A673 (cell line): Measurements from ENCODE around the gene NLGN1. TPM values are rescaled to one million over a fixed set of nuclear protein-coding genes. Genes with fewer than 3 reads are reported as not detected.
"Not testable (repeated sequence)": the region's sequence is repeated elsewhere in the genome, so short reads cannot be mapped to it uniquely, and the experiment has no call there.

Source experiments
- BruUV-seq: library from RNA; stranded (reverse); fragments of 400-500 nt; replicated peaks from 2 replicates; lab custom pipeline; 2021; lab: Mats Ljungman, UMichigan
- CTCF ChIA-PET: fragments of 300-600 bp; sonication (Branson Sonifier 250); formaldehyde crosslinking; loops from one replicate; lab custom pipeline; 2022; ENCODE audit warnings: antibody characterized with exemption; lab: Charles Lee
- POLR2A ChIA-PET: fragments of 300-600 bp; sonication (Branson Sonifier 250); formaldehyde crosslinking; loops from one replicate; lab custom pipeline; 2022; ENCODE audit warnings: antibody characterized with exemption; ENCODE audit not compliant: low non-redundant PET; lab: Charles Lee
- DNase-seq: peaks from one replicate; pipeline ENCODE4 v3.0.0-alpha.2; 2015; ENCODE audit warnings: low spot score
- H3K27ac ChIP-seq: fragments of 200-600 bp; sonication (generic); 2 replicates; pipeline ENCODE4 v1.5.1; 2016; ENCODE audit warnings: mixed run types, low read depth, mild to moderate bottlenecking, mixed read lengths, antibody characterized with exemption, low read length; ENCODE audit not compliant: poor library complexity, severe bottlenecking
- H3K27me3 ChIP-seq: fragments of 200-600 bp; sonication (generic); replicated peaks from 2 replicates; pipeline ENCODE4 v1.6.1; 2017; ENCODE audit warnings: mixed run types, low read depth, mild to moderate bottlenecking, mixed read lengths, antibody characterized with exemption, low read length; ENCODE audit not compliant: insufficient read depth, poor library complexity
- H3K36me3 ChIP-seq: fragments of 200-600 bp; sonication (generic); 2 replicates; pipeline ENCODE4 v1.6.1; 2016; ENCODE audit warnings: mixed run types, mild to moderate bottlenecking, mixed read lengths, antibody characterized with exemption, low read length; ENCODE audit not compliant: insufficient read depth, poor library complexity, severe bottlenecking
- H3K4me1 ChIP-seq: fragments of 200-600 bp; sonication (generic); 2 replicates; pipeline ENCODE4 v1.6.1; 2017; ENCODE audit warnings: mixed run types, mild to moderate bottlenecking, mixed read lengths, antibody characterized with exemption, low read length; ENCODE audit not compliant: insufficient read depth, poor library complexity, severe bottlenecking
- H3K4me3 ChIP-seq: fragments of 200-600 bp; sonication (generic); 2 replicates; pipeline ENCODE4 v1.5.1; 2016; ENCODE audit warnings: low read depth, mixed run types, mild to moderate bottlenecking, mixed read lengths, low read length; ENCODE audit not compliant: poor library complexity, severe bottlenecking
- H3K9me3 ChIP-seq: fragments of 200-600 bp; sonication (generic); 2 replicates; pipeline ENCODE4 v1.6.1; 2016; ENCODE audit warnings: mixed run types, low read depth, mild to moderate bottlenecking, mixed read lengths, antibody characterized with exemption, low read length; ENCODE audit not compliant: poor library complexity, severe bottlenecking
- CTCF ChIP-seq: fragments of 300-800, 200-600 bp; sonication (generic); conservative IDR thresholded peaks from 2 replicates; pipeline ENCODE4 v1.5.1; 2017; ENCODE audit warnings: low read depth, mild to moderate bottlenecking, antibody characterized with exemption, low read length, moderate library complexity, mixed read lengths
- EZH2 ChIP-seq: fragments of 200-600 bp; sonication (generic); IDR thresholded peaks from 2 replicates; pipeline ENCODE4 v1.6.1; 2017; ENCODE audit warnings: borderline replicate concordance, low read depth, mild to moderate bottlenecking, mixed read lengths, antibody characterized with exemption, low read length; ENCODE audit not compliant: poor library complexity, severe bottlenecking
- intact Hi-C: fragments of 100-400 bp; cut with micrococcal nuclease; formaldehyde crosslinking; loops from one replicate; pipeline ENCODE4 v1.10.0; 2022; ENCODE audit not compliant: unreplicated experiment
- total RNA-seq: library from RNA; stranded (reverse); gene quantifications from 2 replicates; pipeline ENCODE4 v1.2.3, GENCODE V29; 2021

Gene NLGN1
- total RNA-seq, 1 experiment from 2014 or later: 0.39 TPM

- ChIA-PET POLR2A (no interaction called here), CTCF (no interaction called here)
- Histone ChIP-seq H3K27ac (no peak overlapping the region), H3K36me3 (no peaks in the 10 kb centered on the region), H3K9me3 (no peaks in the 10 kb centered on the region), H3K4me3 (no peak overlapping the region), H3K4me1 (no peaks in the 10 kb centered on the region), H3K27me3 (no peaks in the 10 kb centered on the region)
- no peak for TF ChIP-seq EZH2
- TF ChIP-seq CTCF: no peak
- intact Hi-C loops: no loop called here
- no peak for DNase-seq
- BruUV-seq: no TSS peak
These were observed 43.4 kb upstream of the NLGN1 start for GRCh38 chr3:173354124-173354523.

- TF ChIP-seq EZH2 (no peak), CTCF (peak; percentile 70)
- peak; percentile 57 for DNase-seq
- BruUV-seq: no TSS peak
These were observed 25.6 kb upstream of the NLGN1 start for GRCh38 chr3:173371848-173372487.

GRCh38 chr3:173380681-173381080 lies 16.9 kb upstream of the NLGN1 start:
- no peak overlapping the region for H3K4me3 ChIP-seq
- H3K9me3 ChIP-seq: no peaks in the 10 kb centered on the region
- no peaks in the 10 kb centered on the region for H3K4me1 ChIP-seq
- intact Hi-C loops: no loop called here
- ChIA-PET POLR2A (no interaction called here), CTCF (no interaction called here)
- H3K27me3 ChIP-seq: no peaks in the 10 kb centered on the region
- no TSS peak for BruUV-seq
- no peak overlapping the region for H3K27ac ChIP-seq
- DNase-seq: no peak
- TF ChIP-seq EZH2 (no peak), CTCF (no peak)
- no peaks in the 10 kb centered on the region for H3K36me3 ChIP-seq

More at GRCh38 chr3:173371848-173372487, 25.6 kb upstream of the NLGN1 start:
- H3K4me1 ChIP-seq: no peaks in the 10 kb centered on the region
- no peaks in the 10 kb centered on the region for H3K36me3 ChIP-seq
- ChIA-PET POLR2A (no interaction called here), CTCF (no interaction called here)
- no peaks in the 10 kb centered on the region for H3K27me3 ChIP-seq
- H3K4me3 ChIP-seq: no peak overlapping the region
- no peaks in the 10 kb centered on the region for H3K9me3 ChIP-seq
- intact Hi-C loops: loop anchor here (1.0 kb wide), 1 partner anchor 181 kb away; no protein-coding TSS in a partner anchor
- H3K27ac ChIP-seq: no peak overlapping the region

- H3K4me1 ChIP-seq, BruUV-seq, H3K36me3 ChIP-seq, POLR2A ChIA-PET, H3K27ac ChIP-seq, DNase-seq, H3K27me3 ChIP-seq, intact Hi-C loops, H3K9me3 ChIP-seq, CTCF ChIA-PET, H3K4me3 ChIP-seq: not testable (repeated sequence)
These were observed 15.6 kb upstream of the NLGN1 start for GRCh38 chr3:173381936-173382335.
